Prostate gland (tissue), 2 donors: Measurements from ENCODE around the gene TMEM143.

Experiments used
- POLR2A ChIP-seq: fragments of 450-650 bp; IDR thresholded peaks from one replicate; pipeline ENCODE4 v1.6.1; 2016; ENCODE audit warnings: antibody characterized with exemption, mild to moderate bottlenecking
- TF ChIP-seq, protein P1 (sequence below), 4 experiments: fragments of 200-600 bp in 2 of 4; fragments of 450-650 bp in 2 of 4; sonication (generic) in 2 of 4; IDR thresholded peaks; 1 replicate in 3 of 4; 2 replicates in 1 of 4; pipeline ENCODE4 v1.5.1; 2016 to 2019; ENCODE audit warnings: antibody characterized with exemption in 4 of 4, mild to moderate bottlenecking in 2 of 4, moderate library complexity in 2 of 4

- TF ChIP-seq, protein P1, sequence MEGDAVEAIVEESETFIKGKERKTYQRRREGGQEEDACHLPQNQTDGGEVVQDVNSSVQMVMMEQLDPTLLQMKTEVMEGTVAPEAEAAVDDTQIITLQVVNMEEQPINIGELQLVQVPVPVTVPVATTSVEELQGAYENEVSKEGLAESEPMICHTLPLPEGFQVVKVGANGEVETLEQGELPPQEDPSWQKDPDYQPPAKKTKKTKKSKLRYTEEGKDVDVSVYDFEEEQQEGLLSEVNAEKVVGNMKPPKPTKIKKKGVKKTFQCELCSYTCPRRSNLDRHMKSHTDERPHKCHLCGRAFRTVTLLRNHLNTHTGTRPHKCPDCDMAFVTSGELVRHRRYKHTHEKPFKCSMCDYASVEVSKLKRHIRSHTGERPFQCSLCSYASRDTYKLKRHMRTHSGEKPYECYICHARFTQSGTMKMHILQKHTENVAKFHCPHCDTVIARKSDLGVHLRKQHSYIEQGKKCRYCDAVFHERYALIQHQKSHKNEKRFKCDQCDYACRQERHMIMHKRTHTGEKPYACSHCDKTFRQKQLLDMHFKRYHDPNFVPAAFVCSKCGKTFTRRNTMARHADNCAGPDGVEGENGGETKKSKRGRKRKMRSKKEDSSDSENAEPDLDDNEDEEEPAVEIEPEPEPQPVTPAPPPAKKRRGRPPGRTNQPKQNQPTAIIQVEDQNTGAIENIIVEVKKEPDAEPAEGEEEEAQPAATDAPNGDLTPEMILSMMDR (IDR thresholded peaks at IDR 0.05): no peak
- peak; percentile 26 for TF ChIP-seq POLR2A
Observed at GRCh38 chr19:48332662-48333466, 30.9 kb downstream of the TMEM143 start.
